HL-60/S4 treated with retinoic acid at 250 ng/mL for 4 days and 3 days (cell line): Measurements from ENCODE around the gene TGFA.

Source experiments
- in situ Hi-C: fragments of 300-500 bp; cut with MboI; formaldehyde crosslinking; loops from 2 replicates; pipeline ENCODE4 v1.7.0; 2022; ENCODE audit warnings: low sequenced_read_pairs

TGFA gene

GRCh38 chr2:70553584-70554337 is at the start of gene TGFA:
TSS of gene TGFA (minus strand) at chr2:70553826. CDS start at chr2:70553767, 59 bp downstream.
- in situ Hi-C loops: no loop called here

GRCh38 chr2:70603066-70603465 is 49.4 kb upstream of the TGFA start:
- in situ Hi-C loops: no loop called here

- in situ Hi-C loops: no loop called here
Observed at GRCh38 chr2:70598197-70598596, 44.6 kb upstream of the TGFA start.

- in situ Hi-C loops: no loop called here
Observed at GRCh38 chr2:70596739-70597138, 43.1 kb upstream of the TGFA start.

- in situ Hi-C loops: no loop called here
Observed at GRCh38 chr2:70596293-70596692, 42.7 kb upstream of the TGFA start.

GRCh38 chr2:70583091-70583490 is 29.5 kb upstream of the TGFA start:
- in situ Hi-C loops: no loop called here

- in situ Hi-C loops: no loop called here
Observed at GRCh38 chr2:70580352-70580751, 26.7 kb upstream of the TGFA start.

GRCh38 chr2:70574618-70575017 is 21.0 kb upstream of the TGFA start:
- in situ Hi-C loops: no loop called here

GRCh38 chr2:70574109-70574508 is 20.5 kb upstream of the TGFA start:
- in situ Hi-C loops: no loop called here

- in situ Hi-C loops: no loop called here
Observed at GRCh38 chr2:70570041-70570661, 16.5 kb upstream of the TGFA start.

- in situ Hi-C loops: no loop called here
Observed at GRCh38 chr2:70569559-70569958, 15.9 kb upstream of the TGFA start.

- in situ Hi-C loops: no loop called here
Observed at GRCh38 chr2:70566906-70567305, 13.3 kb upstream of the TGFA start.

GRCh38 chr2:70566464-70566863 is 12.8 kb upstream of the TGFA start:
- in situ Hi-C loops: no loop called here

- in situ Hi-C loops: no loop called here
Observed at GRCh38 chr2:70565039-70565731, 11.6 kb upstream of the TGFA start.

- in situ Hi-C loops: no loop called here
Observed at GRCh38 chr2:70561893-70562292, 8.3 kb upstream of the TGFA start.

- in situ Hi-C loops: no loop called here
Observed at GRCh38 chr2:70560442-70560841, 6.8 kb upstream of the TGFA start.

GRCh38 chr2:70560040-70560439 is 6.4 kb upstream of the TGFA start:
- in situ Hi-C loops: no loop called here

- in situ Hi-C loops: no loop called here
Observed at GRCh38 chr2:70558195-70558808, 4.7 kb upstream of the TGFA start.

- in situ Hi-C loops: no loop called here
Observed at GRCh38 chr2:70557171-70557838, 3.7 kb upstream of the TGFA start.

- in situ Hi-C loops: no loop called here
Observed at GRCh38 chr2:70556608-70557007, 3.0 kb upstream of the TGFA start.

- in situ Hi-C loops: no loop called here
Observed at GRCh38 chr2:70554338-70554892, 789 bp upstream of the TGFA start.
